HEK293 (cell line): ENCODE results near the gene HP.

ENCODE experiments used
- CTCF ChIP-seq: fragments of 450-650 bp; formaldehyde crosslinking; IDR thresholded peaks from 2 replicates; pipeline ENCODE4 v1.5.1; 2016; ENCODE audit warnings: missing biosample characterization, missing genetic modification characterization
- OVOL3 ChIP-seq: fragments of 450-650 bp; formaldehyde crosslinking; IDR thresholded peaks from 2 replicates; pipeline ENCODE4 v1.5.1; 2016; ENCODE audit warnings: missing biosample characterization, missing genetic modification characterization
- SETDB1 ChIP-seq: IDR thresholded peaks from one replicate; pipeline ENCODE4 v1.6.1; 2017; ENCODE audit warnings: mild to moderate bottlenecking, low read length, moderate library complexity, mixed read lengths; ENCODE audit not compliant: insufficient read length
- TRIM28 ChIP-seq: IDR thresholded peaks from 2 replicates; pipeline ENCODE4 v1.6.1; 2011; ENCODE audit warnings: low read length, control low read depth, borderline replicate concordance
- WT1 ChIP-seq: fragments of 450-650 bp; formaldehyde crosslinking; IDR thresholded peaks from 2 replicates; pipeline ENCODE4 v1.5.1; 2016; ENCODE audit warnings: missing biosample characterization, missing genetic modification characterization
- ZBTB10 ChIP-seq: fragments of 450-650 bp; formaldehyde crosslinking; IDR thresholded peaks from 2 replicates; pipeline ENCODE4 v1.5.1; 2016; ENCODE audit warnings: missing biosample characterization, missing genetic modification characterization
- ZFP3 ChIP-seq: fragments of 450-650 bp; formaldehyde crosslinking; IDR thresholded peaks from 2 replicates; pipeline ENCODE4 v1.5.1; 2016; ENCODE audit warnings: low read depth, missing biosample characterization, missing genetic modification characterization
- ZNF148 ChIP-seq: fragments of 450-650 bp; formaldehyde crosslinking; IDR thresholded peaks from 2 replicates; pipeline ENCODE4 v1.5.0; 2017; ENCODE audit warnings: missing biosample characterization, missing genetic modification characterization, borderline replicate concordance
- ZNF16 ChIP-seq: fragments of 450-650 bp; formaldehyde crosslinking; IDR thresholded peaks from 2 replicates; pipeline ENCODE4 v1.5.1; 2016; ENCODE audit warnings: low read depth, missing biosample characterization, missing genetic modification characterization
- ZNF23 ChIP-seq: fragments of 450-650 bp; formaldehyde crosslinking; IDR thresholded peaks from 2 replicates; pipeline ENCODE4 v1.5.1; 2016; ENCODE audit warnings: missing biosample characterization, missing genetic modification characterization, borderline replicate concordance
- ZNF266 ChIP-seq: fragments of 450-650 bp; formaldehyde crosslinking; IDR thresholded peaks from 2 replicates; pipeline ENCODE4 v1.5.1; 2016; ENCODE audit warnings: missing biosample characterization, missing genetic modification characterization, low read depth
- ZNF274 ChIP-seq, 2 experiments: fragments of 200-500 bp in 1 of 2; fragments of 450-650 bp in 1 of 2; sonication (Bioruptor generic) in 1 of 2; formaldehyde crosslinking in 1 of 2; IDR thresholded peaks; 2 replicates each; pipeline versions ENCODE4 v1.5.1 to v1.6.1; 2014 to 2016; ENCODE audit warnings: borderline replicate concordance in 1 of 2, inconsistent platforms in 1 of 2, low read length in 1 of 2, missing biosample characterization in 1 of 2, missing genetic modification characterization in 1 of 2
- ZNF280D ChIP-seq: fragments of 450-650 bp; formaldehyde crosslinking; IDR thresholded peaks from 2 replicates; pipeline ENCODE4 v1.5.1; 2016; ENCODE audit warnings: missing biosample characterization, missing genetic modification characterization
- ZNF48 ChIP-seq: fragments of 450-650 bp; formaldehyde crosslinking; IDR thresholded peaks from 2 replicates; pipeline ENCODE4 v1.5.1; 2016; ENCODE audit warnings: missing biosample characterization, missing genetic modification characterization
- ZNF518A ChIP-seq: fragments of 450-650 bp; formaldehyde crosslinking; conservative IDR thresholded peaks from 2 replicates; pipeline ENCODE4 v1.5.1; 2016; ENCODE audit warnings: low read depth, missing biosample characterization, missing genetic modification characterization
- ZNF544 ChIP-seq: fragments of 450-650 bp; formaldehyde crosslinking; IDR thresholded peaks from 2 replicates; pipeline ENCODE4 v1.5.0; 2017; ENCODE audit warnings: missing biosample characterization, missing genetic modification characterization
- ZNF555 ChIP-seq: fragments of 450-650 bp; formaldehyde crosslinking; conservative IDR thresholded peaks from 2 replicates; pipeline ENCODE4 v1.5.1; 2017; ENCODE audit warnings: missing biosample characterization, mild to moderate bottlenecking, missing genetic modification characterization, inconsistent platforms
- ZNF623 ChIP-seq: fragments of 450-650 bp; formaldehyde crosslinking; IDR thresholded peaks from 2 replicates; pipeline ENCODE4 v1.5.1; 2016; ENCODE audit warnings: missing biosample characterization, missing genetic modification characterization
- ZNF654 ChIP-seq: fragments of 450-650 bp; formaldehyde crosslinking; IDR thresholded peaks from 2 replicates; pipeline ENCODE4 v1.5.1; 2016; ENCODE audit warnings: low read depth, missing biosample characterization, missing genetic modification characterization
- ZNF704 ChIP-seq: fragments of 450-650 bp; formaldehyde crosslinking; IDR thresholded peaks from 2 replicates; pipeline ENCODE4 v1.5.1; 2016; ENCODE audit warnings: missing biosample characterization, missing genetic modification characterization
- ZNF76 ChIP-seq: fragments of 450-650 bp; formaldehyde crosslinking; IDR thresholded peaks from 2 replicates; pipeline ENCODE4; 2016; ENCODE audit warnings: low read depth, missing biosample characterization, missing genetic modification characterization, borderline replicate concordance
- ZXDB ChIP-seq: fragments of 450-650 bp; formaldehyde crosslinking; IDR thresholded peaks from 2 replicates; pipeline ENCODE4 v1.5.1; 2016; ENCODE audit warnings: missing biosample characterization, missing genetic modification characterization

The HP gene

GRCh38 chr16:72093448-72094265 is 39.4 kb downstream of the HP start, which contains the start of the genes DHX38 and TXNL4B (continued):
- TF ChIP-seq ZNF654 (tag by site-specific recombination), result no peak
- TF ChIP-seq OVOL3 (tag by site-specific recombination), result 0 out of 2 replicates have a peak, but pooled peaks have one; percentile 45
- no peak for TF ChIP-seq TRIM28
- no peak for TF ChIP-seq ZNF266
- TF ChIP-seq CTCF, result no peak
- TF ChIP-seq WT1 (tag by site-specific recombination), result no peak
- no peak for TF ChIP-seq ZNF544
- peak; percentile 94 for TF ChIP-seq ZNF76 (tag by site-specific recombination)
- TF ChIP-seq ZNF704, result no peak
- peak; percentile 83 for TF ChIP-seq ZXDB
- TF ChIP-seq ZBTB10, result no peak
- no peak for TF ChIP-seq ZNF148 (tag by site-specific recombination)
- TF ChIP-seq ZNF16 (tag by site-specific recombination), result no peak
- no peak for TF ChIP-seq ZNF23 (tag by site-specific recombination)
- no peak for TF ChIP-seq SETDB1
- TF ChIP-seq ZNF274 (IDR thresholded peaks at IDR 0.05; ENCODE audit: low read length), result no peak
- no peak for TF ChIP-seq ZNF274 (tag by site-specific recombination; IDR thresholded peaks at IDR 0.05; ENCODE audit: borderline replicate concordance)
- peak; percentile 91 for TF ChIP-seq ZNF518A (tag by site-specific recombination)
- no peak for TF ChIP-seq ZNF555 (tag by site-specific recombination)
- no peak for TF ChIP-seq ZNF48 (tag by site-specific recombination)
- no peak for TF ChIP-seq ZFP3 (tag by site-specific recombination)
- no peak for TF ChIP-seq ZNF623
- TF ChIP-seq ZNF280D, result no peak
